ENCODE data around the gene RSPH4A. TPM values are rescaled to one million over a fixed set of nuclear protein-coding genes. Genes with fewer than 3 reads are reported as not detected.
"Not testable (repeated sequence)": the region's sequence is repeated elsewhere in the genome, so short reads cannot be mapped to it uniquely, and the experiment has no call there.

Gene RSPH4A
- polyA plus RNA-seq, 4 donors = 0.12 to 0.54 (median 0.33) TPM

- no peak overlapping the region for H3K27ac ChIP-seq (ENCODE audit: low read depth in 1 of 3, low read length in 2 of 3)
- H3K4me1 ChIP-seq (ENCODE audit: control insufficient read depth in 3 of 3, insufficient read depth in 2 of 3, low read depth in 1 of 3, low read length in 2 of 3) = peaks cover 0 to 4% (median 0%) of the 10 kb centered on the region in 3 donors
- peaks cover 0 to 9% (median 5%) of the 10 kb centered on the region in 3 donors for H3K36me3 ChIP-seq (ENCODE audit: control insufficient read depth in 3 of 3, insufficient read depth in 2 of 3, low read depth in 1 of 3, low read length in 3 of 3)
- 87 to 91% (median 90%) methylated on average over 2 of the region's 2 CpGs for WGBS, 3 donors
- H3K4me3 ChIP-seq (ENCODE audit: low read depth in 1 of 3, low read length in 3 of 3) = no peak overlapping the region
- FAIRE-seq (no peak), DNase-seq (peak in 1 of 2 donors; percentile 11)
- no peaks in the 10 kb centered on the region for H3K27me3 ChIP-seq (ENCODE audit: control insufficient read depth in 3 of 3, insufficient read depth in 3 of 3, low read length in 3 of 3)
- H3K9me3 ChIP-seq (ENCODE audit: control insufficient read depth in 2 of 2, insufficient read depth in 1 of 2, low read depth in 1 of 2, low read length in 1 of 2) = no peaks in the 10 kb centered on the region
These were observed 17.4 kb downstream of the RSPH4A start for GRCh38 chr6:116633685-116634084.

- no peak for DNase-seq
- no peaks in the 10 kb centered on the region for H3K27me3 ChIP-seq (ENCODE audit: control insufficient read depth in 3 of 3, insufficient read depth in 3 of 3, low read length in 3 of 3)
- H3K27ac ChIP-seq (ENCODE audit: low read depth in 1 of 3, low read length in 2 of 3) = no peak overlapping the region
- no peak overlapping the region for H3K4me3 ChIP-seq (ENCODE audit: low read depth in 1 of 3, low read length in 3 of 3)
- WGBS, 3 donors = 42 to 72% (median 62%) methylated on average over 5 of the region's 5 CpGs
- no peak for FAIRE-seq
- H3K4me1 ChIP-seq (ENCODE audit: control insufficient read depth in 3 of 3, insufficient read depth in 2 of 3, low read depth in 1 of 3, low read length in 2 of 3) = peaks cover 0 to 4% (median 0%) of the 10 kb centered on the region in 3 donors
- H3K36me3 ChIP-seq (ENCODE audit: control insufficient read depth in 3 of 3, insufficient read depth in 2 of 3, low read depth in 1 of 3, low read length in 3 of 3) = peaks cover 0 to 12% (median 2%) of the 10 kb centered on the region in 3 donors
- no peaks in the 10 kb centered on the region for H3K9me3 ChIP-seq (ENCODE audit: control insufficient read depth in 2 of 2, insufficient read depth in 1 of 2, low read depth in 1 of 2, low read length in 1 of 2)
These were observed 31.9 kb downstream of the RSPH4A start for GRCh38 chr6:116648156-116648555.

- Histone ChIP-seq H3K4me1 (ENCODE audit: control insufficient read depth in 3 of 3, insufficient read depth in 2 of 3, low read depth in 1 of 3, low read length in 2 of 3) (peaks cover 0 to 4% (median 0%) of the 10 kb centered on the region in 3 donors), H3K9me3 (ENCODE audit: control insufficient read depth in 2 of 2, insufficient read depth in 1 of 2, low read depth in 1 of 2, low read length in 1 of 2) (no peaks in the 10 kb centered on the region), H3K36me3 (ENCODE audit: control insufficient read depth in 3 of 3, insufficient read depth in 2 of 3, low read depth in 1 of 3, low read length in 3 of 3) (peaks cover 0 to 12% (median 2%) of the 10 kb centered on the region in 3 donors), H3K27me3 (ENCODE audit: control insufficient read depth in 3 of 3, insufficient read depth in 3 of 3, low read length in 3 of 3) (no peaks in the 10 kb centered on the region), H3K4me3 (ENCODE audit: low read depth in 1 of 3, low read length in 3 of 3) (no peak overlapping the region), H3K27ac (ENCODE audit: low read depth in 1 of 3, low read length in 2 of 3) (no peak overlapping the region)
- DNase-seq = no peak
- 72 to 90% (median 82%) methylated on average over 3 of the region's 3 CpGs for WGBS, 3 donors
- FAIRE-seq = peak; percentile 92
These were observed 32.9 kb downstream of the RSPH4A start for GRCh38 chr6:116649129-116649528.

- Histone ChIP-seq H3K9me3 (ENCODE audit: control insufficient read depth in 2 of 2, insufficient read depth in 1 of 2, low read depth in 1 of 2, low read length in 1 of 2) (no peaks in the 10 kb centered on the region), H3K4me3 (ENCODE audit: low read depth in 1 of 3, low read length in 3 of 3) (no peak overlapping the region), H3K27ac (ENCODE audit: low read depth in 1 of 3, low read length in 2 of 3) (no peak overlapping the region), H3K27me3 (ENCODE audit: control insufficient read depth in 3 of 3, insufficient read depth in 3 of 3, low read length in 3 of 3) (no peaks in the 10 kb centered on the region), H3K36me3 (ENCODE audit: control insufficient read depth in 3 of 3, insufficient read depth in 2 of 3, low read depth in 1 of 3, low read length in 3 of 3) (peaks cover 0 to 8% (median 2%) of the 10 kb centered on the region in 3 donors), H3K4me1 (ENCODE audit: control insufficient read depth in 3 of 3, insufficient read depth in 2 of 3, low read depth in 1 of 3, low read length in 2 of 3) (peaks cover 0 to 4% (median 0%) of the 10 kb centered on the region in 3 donors)
- 61 to 74% (median 72%) methylated on average over 4 of the region's 4 CpGs for WGBS, 3 donors
- DNase-seq = no peak
- no peak for FAIRE-seq
These were observed 35.6 kb downstream of the RSPH4A start for GRCh38 chr6:116651916-116652315.

- no peak for FAIRE-seq
- Histone ChIP-seq H3K9me3 (ENCODE audit: control insufficient read depth in 2 of 2, insufficient read depth in 1 of 2, low read depth in 1 of 2, low read length in 1 of 2) (no peaks in the 10 kb centered on the region), H3K27me3 (ENCODE audit: control insufficient read depth in 3 of 3, insufficient read depth in 3 of 3, low read length in 3 of 3) (no peaks in the 10 kb centered on the region)
These were observed 45.3 kb downstream of the RSPH4A start for GRCh38 chr6:116661594-116661993.

GRCh38 chr6:116662202-116662601 is 45.9 kb downstream of the RSPH4A start:
- Histone ChIP-seq H3K27ac (ENCODE audit: low read depth in 1 of 3, low read length in 2 of 3) (no peak overlapping the region), H3K36me3 (ENCODE audit: control insufficient read depth in 3 of 3, insufficient read depth in 2 of 3, low read depth in 1 of 3, low read length in 3 of 3) (peaks cover 0 to 6% (median 0%) of the 10 kb centered on the region in 3 donors), H3K4me3 (ENCODE audit: low read depth in 1 of 3, low read length in 3 of 3) (no peak overlapping the region), H3K4me1 (ENCODE audit: control insufficient read depth in 3 of 3, insufficient read depth in 2 of 3, low read depth in 1 of 3, low read length in 2 of 3) (peaks cover 0 to 4% (median 0%) of the 10 kb centered on the region in 3 donors), H3K27me3 (ENCODE audit: control insufficient read depth in 3 of 3, insufficient read depth in 3 of 3, low read length in 3 of 3) (no peaks in the 10 kb centered on the region), H3K9me3 (ENCODE audit: control insufficient read depth in 2 of 2, insufficient read depth in 1 of 2, low read depth in 1 of 2, low read length in 1 of 2) (no peaks in the 10 kb centered on the region)
- DNase-seq (no peak), FAIRE-seq (no peak)
- WGBS, 3 donors = 95 to 100% (median 98%) methylated on average over 1 of the region's 1 CpG

More at GRCh38 chr6:116661594-116661993, 45.3 kb downstream of the RSPH4A start:
- Histone ChIP-seq H3K4me3 (ENCODE audit: low read depth in 1 of 3, low read length in 3 of 3) (no peak overlapping the region), H3K4me1 (ENCODE audit: control insufficient read depth in 3 of 3, insufficient read depth in 2 of 3, low read depth in 1 of 3, low read length in 2 of 3) (peaks cover 0 to 4% (median 0%) of the 10 kb centered on the region in 3 donors), H3K36me3 (ENCODE audit: control insufficient read depth in 3 of 3, insufficient read depth in 2 of 3, low read depth in 1 of 3, low read length in 3 of 3) (peaks cover 0 to 6% (median 0%) of the 10 kb centered on the region in 3 donors), H3K27ac (ENCODE audit: low read depth in 1 of 3, low read length in 2 of 3) (no peak overlapping the region)
- DNase-seq = no peak

- H3K36me3 ChIP-seq (ENCODE audit: control insufficient read depth in 3 of 3, insufficient read depth in 2 of 3, low read depth in 1 of 3, low read length in 3 of 3) = peaks cover 0 to 2% (median 0%) of the 10 kb centered on the region in 3 donors
- peaks cover 0 to 4% (median 3%) of the 10 kb centered on the region in 3 donors for H3K4me1 ChIP-seq (ENCODE audit: control insufficient read depth in 3 of 3, insufficient read depth in 2 of 3, low read depth in 1 of 3, low read length in 2 of 3)
- no peak overlapping the region for H3K4me3 ChIP-seq (ENCODE audit: low read depth in 1 of 3, low read length in 3 of 3)
- H3K27me3 ChIP-seq (ENCODE audit: control insufficient read depth in 3 of 3, insufficient read depth in 3 of 3, low read length in 3 of 3) = no peaks in the 10 kb centered on the region
- H3K9me3 ChIP-seq (ENCODE audit: control insufficient read depth in 2 of 2, insufficient read depth in 1 of 2, low read depth in 1 of 2, low read length in 1 of 2) = no peaks in the 10 kb centered on the region
- FAIRE-seq (no peak), DNase-seq (no peak)
- no peak overlapping the region for H3K27ac ChIP-seq (ENCODE audit: low read depth in 1 of 3, low read length in 2 of 3)
- WGBS, 3 donors = 94 to 97% (median 95%) methylated on average over 3 of the region's 3 CpGs
These were observed 47.0 kb downstream of the RSPH4A start for GRCh38 chr6:116663308-116663707.

- FAIRE-seq; H3K36me3 ChIP-seq (ENCODE audit: control insufficient read depth in 3 of 3, insufficient read depth in 2 of 3, low read depth in 1 of 3, low read length in 3 of 3); H3K27me3 ChIP-seq (ENCODE audit: control insufficient read depth in 3 of 3, insufficient read depth in 3 of 3, low read length in 3 of 3); H3K9me3 ChIP-seq (ENCODE audit: control insufficient read depth in 2 of 2, insufficient read depth in 1 of 2, low read depth in 1 of 2, low read length in 1 of 2); H3K4me1 ChIP-seq (ENCODE audit: control insufficient read depth in 3 of 3, insufficient read depth in 2 of 3, low read depth in 1 of 3, low read length in 2 of 3); DNase-seq; H3K4me3 ChIP-seq (ENCODE audit: low read depth in 1 of 3, low read length in 3 of 3): not testable (repeated sequence)
- WGBS, 3 donors = 66 to 83% (median 76%) methylated on average over 2 of the region's 2 CpGs
- peak overlapping the region in 1 of 3 donors; percentile 25 for H3K27ac ChIP-seq (ENCODE audit: low read depth in 1 of 3, low read length in 2 of 3)
These were observed 47.9 kb downstream of the RSPH4A start for GRCh38 chr6:116664169-116664568.

- FAIRE-seq (no peak), DNase-seq (no peak)
- H3K9me3 ChIP-seq (ENCODE audit: control insufficient read depth in 2 of 2, insufficient read depth in 1 of 2, low read depth in 1 of 2, low read length in 1 of 2) = no peaks in the 10 kb centered on the region
- peaks cover 0 to 2% (median 0%) of the 10 kb centered on the region in 3 donors for H3K36me3 ChIP-seq (ENCODE audit: control insufficient read depth in 3 of 3, insufficient read depth in 2 of 3, low read depth in 1 of 3, low read length in 3 of 3)
- no peaks in the 10 kb centered on the region for H3K27me3 ChIP-seq (ENCODE audit: control insufficient read depth in 3 of 3, insufficient read depth in 3 of 3, low read length in 3 of 3)
- 72 to 84% (median 78%) methylated on average over 7 of the region's 7 CpGs for WGBS, 3 donors
- H3K27ac ChIP-seq (ENCODE audit: low read depth in 1 of 3, low read length in 2 of 3) = peak overlapping the region in 1 of 3 donors; percentile 29
- H3K4me1 ChIP-seq (ENCODE audit: control insufficient read depth in 3 of 3, insufficient read depth in 2 of 3, low read depth in 1 of 3, low read length in 2 of 3) = peaks cover 0 to 4% (median 3%) of the 10 kb centered on the region in 3 donors
- H3K4me3 ChIP-seq (ENCODE audit: low read depth in 1 of 3, low read length in 3 of 3) = no peak overlapping the region
These were observed 49.2 kb downstream of the RSPH4A start for GRCh38 chr6:116665464-116665863.

All from small intestine (tissue), 7 donors.